IPS-11a (cell line): ENCODE results near the gene ZNF441.
A peak's percentile ranks its signal among the peaks of the same experiment; 100 is the strongest.
"Not testable (repeated sequence)": the region's sequence is repeated elsewhere in the genome, so short reads cannot be mapped to it uniquely, and the experiment has no call there.

Experiments used
- H3K4me3 ChIP-seq: one replicate; pipeline ENCODE4 v1.5.1; 2013; ENCODE audit warnings: low read depth, low read length, control low read depth

The ZNF441 gene

DNA sequence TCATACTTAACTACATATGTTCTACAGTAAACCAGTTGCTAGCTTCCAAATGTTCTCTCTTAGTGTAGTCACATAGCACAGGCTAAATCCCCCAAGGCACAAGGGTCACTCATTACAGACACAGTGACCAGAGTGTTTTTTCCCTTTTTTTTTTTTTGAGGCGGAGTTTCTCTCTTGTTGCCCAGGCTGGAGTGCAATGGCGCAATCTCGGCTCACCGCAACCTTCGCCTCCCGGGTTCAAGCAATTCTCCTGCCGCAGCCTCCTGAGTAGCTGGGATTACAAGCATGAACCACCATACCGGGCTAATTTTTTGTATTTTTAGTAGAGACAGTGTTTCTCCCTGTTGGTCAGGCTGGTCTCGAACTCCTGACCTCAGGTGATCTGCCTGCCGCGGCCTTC, 9.9 kb downstream of the ZNF441 start:
- not testable (repeated sequence) for H3K4me3 ChIP-seq

- H3K4me3 ChIP-seq, result no peak overlapping the region
Observed at GRCh38 chr19:11780431-11781020, 13.7 kb downstream of the ZNF441 start.

DNA sequence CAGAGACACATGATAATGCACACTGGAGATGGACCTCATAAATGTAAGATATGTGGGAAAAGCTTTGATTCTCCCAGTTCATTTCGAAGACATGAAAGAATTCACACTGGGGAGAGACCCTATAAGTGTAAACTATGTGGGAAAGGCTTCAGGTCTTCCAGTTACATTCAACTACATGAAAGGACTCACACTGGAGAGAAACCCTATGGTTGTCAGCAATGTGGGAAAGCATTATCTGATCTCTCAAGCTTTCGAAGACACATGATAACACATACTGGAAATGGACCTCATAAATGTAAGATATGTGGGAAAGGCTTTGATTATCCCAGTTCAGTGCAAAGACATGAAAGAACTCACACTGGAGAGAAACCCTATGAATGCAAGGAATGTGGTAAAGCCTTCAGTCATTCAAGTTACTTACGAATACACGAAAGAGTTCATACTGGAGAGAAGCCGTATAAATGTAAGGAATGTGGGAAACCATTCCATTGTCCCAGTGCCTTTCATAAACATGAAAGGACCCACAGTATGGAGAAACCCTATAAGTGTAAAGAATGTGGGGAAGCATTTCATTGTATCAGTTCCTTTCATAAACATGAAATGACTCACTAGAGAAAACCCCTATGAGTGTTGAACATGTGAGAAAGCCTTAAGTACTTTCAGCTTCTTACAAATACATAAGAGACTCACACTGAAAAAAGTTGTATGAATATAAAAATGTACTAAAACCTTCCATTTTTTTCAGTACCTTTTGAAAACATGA, 14.7 kb downstream of the ZNF441 start:
- H3K4me3 ChIP-seq, result no peak overlapping the region

DNA sequence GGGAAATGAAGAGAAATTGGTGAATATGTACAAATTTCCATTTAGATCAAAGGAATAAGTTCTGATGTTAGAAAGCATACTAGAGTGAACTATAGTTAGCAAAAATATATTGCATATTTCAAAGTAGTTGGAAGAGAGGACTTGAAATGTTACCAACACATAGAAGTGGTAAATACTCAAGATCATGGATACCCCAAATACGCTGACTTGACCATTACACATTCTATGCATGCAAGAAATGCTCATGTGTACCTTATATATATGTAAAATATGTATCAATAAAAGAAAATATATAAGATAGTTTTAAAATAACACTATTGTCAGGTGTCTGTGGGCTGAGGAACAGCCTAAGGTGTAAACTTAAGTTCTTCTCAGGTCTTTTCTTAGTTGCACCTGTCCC, 17.0 kb downstream of the ZNF441 start:
- no peak overlapping the region for H3K4me3 ChIP-seq

- H3K4me3 ChIP-seq, result no peak overlapping the region
Observed at GRCh38 chr19:11784356-11784755, 17.6 kb downstream of the ZNF441 start.

GRCh38 chr19:11787536-11787935, 20.7 kb downstream of the ZNF441 start:
- H3K4me3 ChIP-seq, result no peak overlapping the region

GRCh38 chr19:11792942-11793341, 26.1 kb downstream of the ZNF441 start:
- no peak overlapping the region for H3K4me3 ChIP-seq

DNA sequence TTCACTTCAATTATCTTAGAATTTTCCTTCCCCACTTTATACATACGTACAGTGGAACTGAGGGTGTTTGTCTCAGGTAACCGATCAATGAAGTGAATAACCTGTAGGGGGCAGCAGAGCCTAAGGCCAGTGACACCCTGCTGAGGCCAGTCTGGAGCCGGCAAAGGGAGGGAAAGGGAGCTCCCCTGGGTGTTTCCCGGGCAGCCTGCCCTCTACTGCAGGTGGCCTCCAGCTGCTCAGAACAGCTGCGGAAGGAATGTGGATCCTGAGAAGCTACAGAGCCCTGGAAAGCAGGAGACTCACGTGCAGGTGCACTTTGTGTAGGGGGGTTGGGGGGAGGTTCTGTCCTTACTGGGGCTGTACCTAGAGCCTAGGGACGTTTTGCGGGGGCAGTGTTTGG, 30.7 kb downstream of the ZNF441 start:
- no peak overlapping the region for H3K4me3 ChIP-seq

DNA sequence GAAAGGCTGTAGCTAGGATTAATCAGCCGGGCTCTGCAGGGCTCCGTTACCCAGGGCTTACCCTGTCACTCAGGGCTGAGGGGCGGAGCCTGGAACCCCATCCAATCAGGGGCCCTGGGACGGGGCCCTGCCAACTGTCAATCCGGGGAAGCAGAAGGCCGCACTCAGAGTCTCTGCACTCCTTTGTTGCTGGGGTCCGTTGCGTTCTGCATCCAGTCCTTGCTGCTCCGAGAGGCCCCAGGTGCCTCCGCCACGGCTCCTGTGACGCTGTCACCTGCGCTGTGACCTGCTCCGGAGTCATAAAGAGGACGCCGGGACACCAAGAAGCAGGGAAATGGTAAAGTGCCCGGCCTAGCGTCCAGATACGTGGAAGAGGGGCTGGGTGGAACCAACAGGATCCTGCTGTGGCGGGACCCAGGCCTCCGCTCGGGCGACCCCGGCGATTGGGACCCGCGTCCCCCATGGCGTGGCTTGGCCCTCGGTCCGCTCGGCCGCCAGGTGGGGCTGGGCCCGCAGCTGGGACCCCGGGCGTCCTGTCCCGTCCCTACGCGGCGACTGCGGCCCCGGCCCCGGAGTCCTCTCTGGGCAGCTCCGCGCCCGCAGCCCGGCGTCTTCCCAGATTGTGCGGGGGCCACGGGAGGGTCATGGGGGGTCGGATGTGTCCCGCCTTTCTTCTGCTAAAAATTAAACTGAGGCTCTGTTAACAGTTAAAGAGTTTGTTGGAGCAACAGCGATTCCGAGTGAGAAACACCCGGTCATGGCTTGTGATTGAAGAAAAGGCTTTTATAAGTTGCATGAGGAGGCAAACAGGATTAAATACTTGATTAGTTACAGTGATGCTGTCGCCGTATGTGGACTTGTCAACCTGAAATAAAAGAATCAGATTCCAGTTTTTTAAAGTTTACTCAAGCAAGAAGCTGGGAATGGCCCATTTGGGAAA, 31.9 kb downstream of the ZNF441 start, which contains the start of gene ZNF491:
TSS of gene ZNF491 (plus strand) at position 133 of the 940 bp plus-strand sequence. CDS start 7,431 bp downstream, outside the sequence.
- H3K4me3 ChIP-seq, result peak within 1 kb of the TSS; percentile 56

- no peak overlapping the region for H3K4me3 ChIP-seq
Observed at GRCh38 chr19:11806354-11807098, 39.7 kb downstream of the ZNF441 start.

DNA sequence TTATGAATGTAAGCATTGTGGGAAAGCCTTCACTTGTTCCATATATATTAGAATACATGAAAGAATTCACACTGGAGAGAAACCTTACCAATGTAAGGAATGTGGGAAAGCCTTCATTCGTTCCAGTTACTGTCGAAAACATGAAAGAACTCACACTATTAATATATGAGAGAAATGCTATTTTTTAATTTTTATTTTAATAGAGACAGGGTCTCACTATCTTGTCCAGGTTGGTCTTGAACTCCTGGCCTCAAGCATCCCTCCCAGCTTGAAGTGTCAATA, 40.2 kb downstream of the ZNF441 start:
- no peak overlapping the region for H3K4me3 ChIP-seq

DNA sequence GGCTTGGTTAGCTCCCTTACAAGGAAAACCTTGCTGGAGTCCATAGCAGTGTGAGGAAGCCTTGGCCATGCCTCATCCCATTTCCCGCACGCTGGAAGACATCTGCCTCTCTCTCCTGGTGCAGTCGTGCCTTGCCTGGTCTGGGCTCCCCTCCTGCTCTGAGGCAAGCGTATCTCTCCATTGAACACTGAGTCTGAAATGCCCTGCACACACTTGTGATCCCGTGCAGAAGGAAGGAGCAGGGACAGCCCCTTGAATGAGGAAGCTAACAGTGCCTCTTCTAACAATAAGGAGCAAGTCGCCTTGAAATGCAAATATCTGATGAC, 46.9 kb downstream of the ZNF441 start:
- H3K4me3 ChIP-seq, result peak overlapping the region; percentile 79

GRCh38 chr19:11814029-11814699, 47.4 kb downstream of the ZNF441 start, which contains the start of gene ZNF440:
TSS of gene ZNF440 (plus strand) at chr19:11814273. CDS start at chr19:11814448, 175 bp downstream.
- peak within 1 kb of the TSS; percentile 79 for H3K4me3 ChIP-seq

- H3K4me3 ChIP-seq, result peak overlapping the region; percentile 79
Observed at GRCh38 chr19:11814700-11815035, 47.9 kb downstream of the ZNF441 start.

GRCh38 chr19:11821474-11822109, 54.8 kb downstream of the ZNF441 start:
- H3K4me3 ChIP-seq, result no peak overlapping the region

GRCh38 chr19:11828957-11829876, 62.4 kb downstream of the ZNF441 start:
- not testable (repeated sequence) for H3K4me3 ChIP-seq

DNA sequence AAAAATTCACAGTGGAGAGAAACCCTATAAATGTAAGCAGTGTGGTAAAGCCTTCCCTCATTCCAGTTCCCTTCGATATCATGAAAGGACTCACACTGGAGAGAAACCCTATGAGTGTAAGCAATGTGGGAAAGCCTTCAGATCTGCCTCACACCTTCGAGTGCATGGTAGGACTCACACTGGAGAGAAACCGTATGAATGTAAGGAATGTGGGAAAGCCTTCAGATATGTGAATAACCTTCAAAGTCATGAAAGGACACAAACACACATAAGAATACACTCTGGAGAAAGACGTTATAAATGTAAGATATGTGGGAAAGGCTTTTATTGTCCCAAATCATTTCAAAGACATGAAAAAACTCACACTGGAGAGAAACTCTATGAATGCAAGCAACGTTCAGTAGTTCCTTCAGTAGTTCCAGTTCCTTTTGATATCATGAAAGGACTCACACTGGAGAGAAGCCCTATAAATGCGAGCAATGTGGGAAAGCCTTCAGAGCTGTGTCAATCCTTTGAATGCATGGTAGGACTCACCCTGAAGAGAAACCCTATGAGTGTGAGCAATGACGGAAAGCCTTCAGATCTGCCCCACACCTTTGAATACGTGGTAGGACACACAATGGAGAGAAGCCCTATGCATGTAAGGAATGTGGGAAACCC, 65.6 kb downstream of the ZNF441 start:
- H3K4me3 ChIP-seq, result no peak overlapping the region

GRCh38 chr19:11833541-11833940, 66.7 kb downstream of the ZNF441 start:
- no peak overlapping the region for H3K4me3 ChIP-seq
